OCI-LY7 (cell line): ENCODE results near the gene MADD. TPM values are rescaled to one million over a fixed set of nuclear protein-coding genes. Genes with fewer than 3 reads are reported as not detected.

Source experiments
- BruUV-seq: library from RNA; stranded (reverse); fragments of 400-500 nt; replicated peaks from 2 replicates; lab custom pipeline; 2021; lab: Mats Ljungman, UMichigan
- CTCF ChIA-PET: fragments of 300-600 bp; sonication (Branson Sonifier 250); formaldehyde crosslinking; loops from one replicate; lab custom pipeline; 2022; ENCODE audit warnings: antibody characterized with exemption; ENCODE audit not compliant: unreplicated experiment; lab: Charles Lee
- POLR2A ChIA-PET: fragments of 300-600 bp; sonication (Branson Sonifier 250); formaldehyde crosslinking; loops from one replicate; lab custom pipeline; 2022; ENCODE audit warnings: antibody characterized with exemption; lab: Charles Lee
- DNase-seq: peaks from one replicate; pipeline ENCODE4 v3.0.0-alpha.2; 2015; ENCODE audit warnings: low spot score
- H2AFZ ChIP-seq: fragments of 200-600 bp; sonication (generic), shearing (Covaris generic); 2 replicates; pipeline ENCODE4 v1.6.1; 2014; ENCODE audit warnings: mild to moderate bottlenecking, antibody characterized with exemption, low read length, moderate library complexity
- H3K27ac ChIP-seq: fragments of 200-600 bp; sonication (generic); 2 replicates; pipeline ENCODE4 v1.5.1; 2014; ENCODE audit warnings: mixed run types, low read depth, mild to moderate bottlenecking, moderate library complexity, low read length, inconsistent platforms; ENCODE audit not compliant: poor library complexity, severe bottlenecking
- H3K36me3 ChIP-seq: fragments of 200-600 bp; sonication (generic); 2 replicates; pipeline ENCODE4 v1.6.1; 2014; ENCODE audit warnings: mild to moderate bottlenecking, antibody characterized with exemption, low read length, moderate library complexity, mixed read lengths; ENCODE audit not compliant: insufficient read depth
- H3K4me1 ChIP-seq: fragments of 200-600 bp; sonication (generic); 2 replicates; pipeline ENCODE4 v1.5.1; 2014; ENCODE audit warnings: mild to moderate bottlenecking, low read length; ENCODE audit not compliant: insufficient read depth, poor library complexity, severe bottlenecking
- H3K4me2 ChIP-seq: fragments of 200-600 bp; sonication (generic); 2 replicates; pipeline ENCODE4 v1.6.1; 2014; ENCODE audit warnings: mild to moderate bottlenecking, low read length
- H3K4me3 ChIP-seq: fragments of 200-600 bp; sonication (generic); 2 replicates; pipeline ENCODE4 v1.5.1; 2014; ENCODE audit warnings: mild to moderate bottlenecking, low read depth, low read length; ENCODE audit not compliant: poor library complexity, severe bottlenecking
- H3K79me2 ChIP-seq: fragments of 200-600 bp; sonication (generic); 2 replicates; pipeline ENCODE4 v1.6.1; 2016; ENCODE audit warnings: low read depth, mild to moderate bottlenecking, low read length, moderate library complexity, mixed read lengths; ENCODE audit not compliant: insufficient read depth
- H3K9me2 ChIP-seq: fragments of 200-600 bp; sonication (generic); 2 replicates; pipeline ENCODE4 v1.6.1; 2016; ENCODE audit warnings: mild to moderate bottlenecking, low read length, mixed read lengths; ENCODE audit not compliant: insufficient read depth
- H3K9me3 ChIP-seq: fragments of 200-600 bp; sonication (generic); 2 replicates; pipeline ENCODE4 v1.6.1; 2014; ENCODE audit warnings: mild to moderate bottlenecking, mixed run types, low read length, mixed read lengths
- H4K20me1 ChIP-seq: fragments of 200-600 bp; sonication (generic); 2 replicates; pipeline ENCODE4 v1.6.1; 2014; ENCODE audit warnings: mild to moderate bottlenecking, antibody characterized with exemption, low read length, moderate library complexity, mixed read lengths; ENCODE audit not compliant: insufficient read depth
- CTCF ChIP-seq: fragments of 200-600 bp; sonication (generic); conservative IDR thresholded peaks from 2 replicates; pipeline ENCODE4 v1.5.1; 2014; ENCODE audit warnings: mild to moderate bottlenecking, antibody characterized with exemption, low read length, moderate library complexity, mixed read lengths
- EZH2phosphoT487 ChIP-seq: fragments of 200-600 bp; sonication (generic); IDR thresholded peaks from 2 replicates; pipeline ENCODE4 v1.6.1; 2018; ENCODE audit warnings: low read depth, borderline replicate concordance, mild to moderate bottlenecking, mixed run types, antibody characterized with exemption, low read length, moderate library complexity, mixed read lengths
- intact Hi-C: fragments of 100-400 bp; cut with micrococcal nuclease; formaldehyde crosslinking; loops from one replicate; pipeline ENCODE4 v1.10.0; 2022; ENCODE audit not compliant: unreplicated experiment
- total RNA-seq, 2 experiments: library from RNA; depleted of rRNA in 1 of 2; stranded (reverse); fragments of >200 nt in 1 of 2; shearing (Covaris generic) in 1 of 2; gene quantifications; 2 replicates each; pipeline ENCODE4 v1.2.3, GENCODE V29; 2014 to 2022

The MADD gene
- total RNA-seq, 2 experiments from 2014 or later: 32.1 to 47.8 TPM

- Histone ChIP-seq H2AFZ (no peak overlapping the region), H3K36me3 (peaks cover 47% of the 10 kb centered on the region; the same call in 1 of the 2 replicates), H3K9me2 (no peaks in the 10 kb centered on the region), H3K4me2 (no peak overlapping the region), H4K20me1 (no peaks in the 10 kb centered on the region), H3K4me3 (no peak overlapping the region), H3K27ac (no peak overlapping the region), H3K9me3 (no peaks in the 10 kb centered on the region), H3K4me1 (no peaks in the 10 kb centered on the region), H3K79me2 (no peaks in the 10 kb centered on the region)
- DNase-seq: no peak
- intact Hi-C loops: no loop called here
- CTCF ChIA-PET: no interaction called here
- BruUV-seq: no TSS peak
- POLR2A ChIA-PET: no interaction called here
- no peak for TF ChIP-seq EZH2phosphoT487
- TF ChIP-seq CTCF: no peak
Measured at GRCh38 chr11:47327949-47328348, 58.0 kb downstream of the MADD start.

- no peaks in the 10 kb centered on the region for H3K9me3 ChIP-seq
- CTCF ChIA-PET: no interaction called here
- H2AFZ ChIP-seq: no peak overlapping the region
- POLR2A ChIA-PET: no interaction called here
- H3K4me2 ChIP-seq: no peak overlapping the region
- peaks cover 47% of the 10 kb centered on the region; the same call in 1 of the 2 replicates for H3K36me3 ChIP-seq
- TF ChIP-seq CTCF (no peak), EZH2phosphoT487 (no peak)
- H4K20me1 ChIP-seq: no peaks in the 10 kb centered on the region
- H3K9me2 ChIP-seq: no peaks in the 10 kb centered on the region
- no peaks in the 10 kb centered on the region for H3K4me1 ChIP-seq
- H3K27ac ChIP-seq: no peak overlapping the region
- no peaks in the 10 kb centered on the region for H3K79me2 ChIP-seq
- DNase-seq: no peak
- intact Hi-C loops: no loop called here
- BruUV-seq: no TSS peak
- no peak overlapping the region for H3K4me3 ChIP-seq
Measured at GRCh38 chr11:47328449-47329390, 58.8 kb downstream of the MADD start.
